Renal cortex interstitium (tissue), 15 donors: ENCODE results near the gene CALB2. TPM values are rescaled to one million over a fixed set of nuclear protein-coding genes. Genes with fewer than 3 reads are reported as not detected.
"Not testable (repeated sequence)": the region's sequence is repeated elsewhere in the genome, so short reads cannot be mapped to it uniquely, and the experiment has no call there.

Source experiments
- DNase-seq, 11 donors: peaks; one replicate each; pipeline ENCODE4 v3.0.0-alpha.2; 2013; ENCODE audit warnings: low read depth in 9 of 11, low spot score in 4 of 11; ENCODE audit errors: extremely low read depth in 1 of 11
- long read RNA-seq, 16 experiments: transcript quantifications; one replicate each; lab custom pipeline, GENCODE V29; 2026
- polyA plus RNA-seq, 3 donors: library from polyadenylated mRNA; unstranded; fragments of 120-200 nt; gene quantifications; one replicate each; pipeline ENCODE4 v1.2.1, GENCODE V29; 2013; ENCODE audit not compliant: insufficient read length in 3 of 3

CALB2 gene, protein sequence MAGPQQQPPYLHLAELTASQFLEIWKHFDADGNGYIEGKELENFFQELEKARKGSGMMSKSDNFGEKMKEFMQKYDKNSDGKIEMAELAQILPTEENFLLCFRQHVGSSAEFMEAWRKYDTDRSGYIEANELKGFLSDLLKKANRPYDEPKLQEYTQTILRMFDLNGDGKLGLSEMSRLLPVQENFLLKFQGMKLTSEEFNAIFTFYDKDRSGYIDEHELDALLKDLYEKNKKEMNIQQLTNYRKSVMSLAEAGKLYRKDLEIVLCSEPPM
- under 1 TPM; 0.42 to 0.74 (median 0.68) TPM for polyA plus RNA-seq
- long read RNA-seq, donor 1, partial matches to known transcripts = 0 of 1 reads
- long read RNA-seq, donor 1, other reads (novel, unspliced or antisense) = 0 of 1 reads
- long read RNA-seq, donor 2 = 0 reads
- long read RNA-seq, donor 3, partial matches to known transcripts = 0 of 2 reads
- long read RNA-seq, donor 3, other reads (novel, unspliced or antisense) = 0 of 2 reads
- long read RNA-seq, donor 4 = 0 reads
- long read RNA-seq, donor 5 = 0 reads
- long read RNA-seq, donor 6 = 0 reads
- long read RNA-seq, donor 7, partial matches to known transcripts = 0 of 2 reads
- long read RNA-seq, donor 7, other reads (novel, unspliced or antisense) = 0 of 2 reads
- long read RNA-seq, donor 8 = 0 reads
- long read RNA-seq, donor 9, partial matches to known transcripts = 0 of 1 reads
- long read RNA-seq, donor 9, other reads (novel, unspliced or antisense) = 0 of 1 reads
- long read RNA-seq, donor 10 = 0 reads
- long read RNA-seq, donor 11 = 0 reads
- long read RNA-seq, donor 12 = 0 reads
- long read RNA-seq, donor 13 = 0 reads
- long read RNA-seq, donor 14 = 0 reads
- long read RNA-seq, donor 15 = 0 reads
- long read RNA-seq, donor 16 = 0 reads

DNA sequence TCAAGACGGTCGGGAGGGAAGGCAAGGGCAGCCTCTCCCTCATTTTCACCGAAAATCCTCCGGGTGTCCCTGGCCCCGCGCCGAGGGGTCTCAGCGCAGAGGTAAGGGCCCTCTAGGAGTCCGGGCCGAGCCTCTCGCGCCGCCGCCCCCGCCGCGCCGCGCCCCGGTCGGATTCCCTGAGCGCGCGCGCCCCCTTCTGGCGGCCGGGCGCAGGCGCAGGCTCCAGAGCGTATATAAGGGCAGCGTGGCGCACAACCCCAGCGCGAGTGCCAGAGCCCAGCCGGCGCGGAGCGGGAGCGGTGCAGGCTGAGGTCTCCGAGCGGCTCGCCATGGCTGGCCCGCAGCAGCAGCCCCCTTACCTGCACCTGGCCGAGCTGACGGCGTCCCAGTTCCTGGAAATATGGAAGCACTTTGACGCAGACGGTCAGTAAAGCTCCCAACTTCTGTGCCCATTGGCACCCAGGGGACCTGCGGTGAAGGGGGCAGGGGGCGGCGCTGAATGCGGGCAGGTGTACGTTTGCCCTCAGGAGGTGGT lies at the start of gene CALB2:
Gene CALB2, plus strand, starts transcription at position 260 of the 535 bp plus-strand sequence. Its CDS starts 70 bp downstream, at position 330.
- DNase-seq = peak; percentile 9 to 66 (median 40)

DNA sequence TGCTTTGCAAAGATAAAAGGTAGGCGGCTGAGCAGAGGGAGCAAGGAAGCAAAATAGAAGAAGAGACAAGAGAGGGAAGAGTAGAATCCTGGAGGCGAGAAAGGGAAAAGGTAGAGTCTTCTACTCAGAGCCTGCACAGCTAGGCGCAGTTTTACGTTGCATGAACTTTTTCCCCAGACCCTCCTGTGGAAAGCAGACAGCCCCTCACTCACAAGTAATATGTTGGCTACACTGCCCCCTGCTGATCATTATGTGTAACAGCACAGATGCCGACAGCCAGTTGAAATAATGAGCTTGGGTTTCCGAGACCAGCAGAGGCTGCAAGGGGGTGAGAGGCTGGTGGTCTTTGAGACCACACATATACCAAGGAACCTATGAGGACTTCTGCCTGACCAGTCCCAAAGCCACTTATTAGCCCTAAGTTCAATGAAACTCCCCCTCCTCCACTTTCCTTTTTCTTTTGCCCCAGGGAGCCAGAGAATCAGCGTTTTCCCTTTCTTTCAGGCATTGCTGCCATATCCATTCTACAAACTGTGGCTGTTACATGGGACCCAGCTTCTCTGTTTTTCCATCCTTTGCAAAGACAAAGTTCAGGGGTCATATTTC lies 46.9 kb upstream of the CALB2 start:
- peak in 7 of 11 donors; percentile 15 to 49 (median 32) for DNase-seq

DNA sequence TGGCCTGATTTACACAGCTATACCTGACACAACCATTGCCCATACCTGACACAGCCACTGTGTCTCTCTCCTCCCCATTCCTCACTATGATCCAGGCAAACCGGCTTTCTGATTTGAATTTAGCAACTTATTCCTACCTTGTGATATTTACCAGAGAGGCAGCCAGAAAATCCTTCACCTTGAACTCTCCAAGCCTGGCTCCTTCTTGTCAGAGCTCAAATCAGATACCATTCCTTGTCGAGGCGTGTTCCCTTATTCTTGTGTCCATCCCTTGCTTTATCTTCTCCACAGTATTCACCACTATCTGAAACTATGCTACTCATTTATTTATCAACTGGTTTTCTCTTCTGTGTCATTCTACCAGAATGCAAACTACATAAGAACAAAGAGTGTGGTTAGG lies 44.9 kb upstream of the CALB2 start:
- not testable (repeated sequence) for DNase-seq

DNA sequence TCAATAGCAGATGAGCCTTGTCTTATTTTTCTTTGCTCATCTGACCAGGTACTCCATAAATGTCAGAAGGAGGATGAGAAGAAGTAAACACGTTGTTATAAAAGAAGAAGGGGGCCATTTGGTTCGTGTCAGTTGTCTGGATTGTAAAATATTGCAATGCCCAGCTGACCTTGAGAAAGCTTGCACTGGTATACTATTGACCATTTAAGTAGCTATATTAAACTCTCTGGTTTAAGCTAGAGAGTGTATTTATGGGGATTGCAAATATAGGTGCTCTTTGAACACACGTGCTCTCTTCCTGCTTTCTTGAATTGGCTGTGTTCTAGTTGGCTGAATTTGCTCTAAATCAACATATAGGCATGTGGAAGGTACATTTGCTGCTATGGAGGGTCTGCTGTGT lies 43.3 kb upstream of the CALB2 start:
- no peak for DNase-seq

DNA sequence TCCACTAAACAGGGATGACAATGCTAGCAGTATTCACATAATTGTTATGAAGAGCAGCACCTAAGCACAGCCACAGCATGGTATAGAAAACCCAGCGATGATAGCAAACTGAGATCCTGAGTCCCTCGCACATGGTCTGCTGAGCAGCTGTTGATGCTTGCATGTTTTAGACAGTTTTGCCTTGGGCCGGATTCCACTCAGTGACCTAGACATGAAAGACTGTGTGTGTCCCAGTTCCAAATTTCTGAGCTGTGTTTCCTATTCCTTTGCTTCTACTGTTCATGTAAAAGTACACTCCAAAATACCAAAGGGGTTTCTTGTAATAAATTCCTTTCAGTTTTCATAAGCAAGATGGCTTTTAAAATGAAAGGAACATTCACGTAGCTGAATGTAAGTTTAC lies 38.5 kb upstream of the CALB2 start:
- no peak for DNase-seq

DNA sequence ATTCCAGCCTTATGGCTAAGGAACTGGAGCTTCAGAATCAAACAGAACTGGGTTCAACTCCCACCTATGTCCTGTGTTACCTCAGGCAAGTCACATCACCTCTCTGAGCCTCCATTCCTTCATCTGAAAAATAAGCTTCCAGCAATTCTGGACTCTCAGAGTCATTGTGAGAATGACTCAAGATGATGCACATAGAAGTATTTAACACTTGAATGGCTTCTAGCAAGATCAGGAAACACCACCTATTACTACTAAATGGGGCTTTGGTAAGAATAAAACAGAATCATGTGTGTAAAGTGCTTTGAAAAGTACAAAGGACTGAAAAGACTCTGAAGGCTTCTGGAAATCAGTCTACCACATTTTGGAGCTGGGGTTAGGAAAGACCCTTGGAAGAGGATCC lies 30.8 kb upstream of the CALB2 start:
- no peak for DNase-seq

DNA sequence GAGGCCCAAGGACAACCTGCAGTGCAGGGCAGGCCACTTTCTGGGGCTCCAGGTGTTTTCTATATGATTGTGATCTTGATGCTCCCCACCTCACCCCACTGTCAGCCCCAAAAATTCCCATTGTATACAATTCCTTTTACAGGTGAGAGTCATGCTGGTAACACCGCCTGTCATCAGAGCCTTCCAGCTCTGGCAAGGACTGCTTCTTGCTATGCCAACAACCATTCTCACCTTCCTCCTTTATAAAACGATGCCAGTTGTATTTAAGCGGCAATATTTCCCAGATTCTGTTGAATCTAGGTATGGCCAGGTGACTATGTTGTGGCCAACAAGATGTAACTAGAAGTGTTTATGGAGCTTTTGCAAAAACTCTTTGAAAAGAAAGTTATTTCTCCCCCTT lies 30.4 kb upstream of the CALB2 start:
- no peak for DNase-seq

DNA sequence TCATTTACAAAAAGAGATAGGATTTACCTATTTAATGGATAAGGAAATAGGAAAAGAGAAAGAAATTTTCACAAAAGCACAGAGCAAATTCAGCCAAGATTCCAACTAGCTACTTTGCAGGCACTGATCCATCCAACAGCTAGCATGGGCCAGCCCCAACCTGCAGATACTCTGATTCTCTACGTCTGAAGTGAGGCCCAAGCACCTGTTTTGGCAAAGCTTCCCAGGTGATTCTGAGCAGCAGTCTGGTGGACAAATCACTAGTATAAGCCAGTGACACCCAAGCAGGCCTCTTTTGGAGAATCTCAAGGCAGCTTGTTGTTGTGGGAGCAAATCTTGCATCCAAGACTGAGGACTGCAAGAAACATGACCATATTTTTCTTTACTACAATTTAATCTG lies 20.9 kb upstream of the CALB2 start:
- DNase-seq = no peak

DNA sequence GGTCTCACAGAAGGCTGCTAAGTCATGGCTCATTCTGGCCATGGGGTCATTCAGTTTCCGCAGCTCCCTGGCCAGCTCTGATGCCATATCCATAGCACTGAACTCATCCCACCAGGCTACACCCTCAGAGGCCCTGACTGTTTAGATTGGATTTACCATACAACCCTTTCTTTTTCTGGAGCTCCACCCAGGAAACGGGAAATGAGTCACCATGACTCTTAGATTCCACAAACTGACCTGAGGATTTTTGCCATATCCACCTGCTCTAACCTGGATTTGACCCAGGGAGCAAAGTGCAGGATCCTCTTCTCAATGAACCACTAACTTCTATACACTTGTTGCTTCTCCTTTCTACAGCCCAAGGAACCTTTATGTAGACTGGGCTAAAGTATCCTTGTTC lies 20.3 kb upstream of the CALB2 start:
- no peak for DNase-seq

DNA sequence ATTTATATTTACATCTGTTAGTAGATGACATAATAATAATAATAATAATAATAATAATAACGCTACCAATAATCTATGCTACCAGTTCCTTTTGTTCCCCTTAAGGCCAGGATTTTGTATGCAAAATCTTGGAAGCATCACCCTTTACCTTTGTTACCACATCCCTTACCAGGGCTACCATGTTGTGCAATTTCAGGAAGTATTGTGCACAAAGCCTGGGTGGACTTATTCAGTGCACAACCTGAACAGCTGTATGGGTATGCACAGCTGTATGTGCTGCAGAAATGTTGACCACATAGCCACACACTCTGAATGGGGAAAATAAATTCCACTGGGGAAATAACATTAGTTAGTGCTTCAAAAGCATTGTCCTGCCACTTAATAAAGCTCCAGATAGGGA lies 19.9 kb upstream of the CALB2 start:
- DNase-seq = no peak

DNA sequence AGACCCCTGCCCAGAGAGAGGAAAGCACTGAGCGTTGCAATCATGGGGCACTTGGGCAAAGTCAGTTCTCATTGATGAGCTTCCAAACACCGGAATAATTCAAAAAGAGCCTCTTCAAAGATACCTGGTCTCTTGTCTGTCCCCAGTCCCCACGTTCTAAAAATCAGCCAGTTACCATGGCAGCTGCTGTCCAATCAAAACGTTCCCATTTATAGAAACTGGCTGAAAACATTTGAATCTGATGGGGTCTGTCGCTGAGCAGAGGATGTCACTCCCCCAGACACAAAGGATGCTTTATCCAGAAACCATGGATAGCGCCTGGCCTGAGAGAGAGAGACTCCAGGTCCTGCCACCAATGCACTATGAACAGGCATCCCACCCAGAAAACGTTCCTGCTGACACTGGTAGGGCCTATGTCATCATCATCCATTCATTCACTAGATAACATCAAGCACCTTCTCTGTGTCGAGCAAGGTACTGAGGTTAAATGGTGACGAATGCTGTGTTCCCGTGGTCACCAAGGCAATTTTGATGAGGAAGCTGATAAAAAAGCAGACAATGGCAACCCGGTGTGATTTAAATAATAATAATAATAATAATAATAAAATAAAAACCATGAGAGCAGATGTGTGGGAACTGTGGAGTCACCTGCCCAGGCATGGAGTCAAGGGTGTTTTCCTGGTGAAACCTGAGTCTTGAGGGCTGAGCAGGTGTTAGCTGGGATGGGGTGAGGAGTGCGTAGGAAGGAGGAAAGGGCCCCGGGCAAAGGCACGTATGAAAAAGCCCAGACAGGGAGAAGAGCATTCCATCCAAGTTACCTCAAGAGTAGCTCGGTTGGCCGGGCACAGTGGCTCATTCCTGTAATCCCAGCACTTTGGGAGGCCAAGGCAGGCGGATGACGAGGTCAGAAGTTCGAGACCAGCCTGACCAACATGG lies 19.0 kb upstream of the CALB2 start:
- no peak for DNase-seq

DNA sequence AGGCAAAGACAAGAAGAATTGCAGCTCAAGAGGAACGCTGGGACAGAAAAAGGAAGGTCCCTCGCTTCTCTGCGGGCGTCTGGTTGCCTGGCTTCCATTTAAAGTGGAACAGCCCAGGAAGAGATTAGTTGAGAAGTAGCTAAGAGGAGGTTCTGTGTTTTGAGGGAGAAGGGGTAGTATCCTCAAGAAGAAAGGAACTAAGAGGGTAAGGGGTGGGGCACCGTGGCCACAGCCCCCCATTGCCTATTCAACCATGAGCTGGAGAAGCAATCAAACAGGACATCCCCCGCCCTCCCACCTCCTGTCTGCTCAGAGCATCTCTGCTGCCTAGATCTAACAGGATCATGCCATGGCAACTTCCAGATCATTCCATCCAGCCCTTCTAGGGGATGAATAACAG lies 18.1 kb upstream of the CALB2 start:
- no peak for DNase-seq

DNA sequence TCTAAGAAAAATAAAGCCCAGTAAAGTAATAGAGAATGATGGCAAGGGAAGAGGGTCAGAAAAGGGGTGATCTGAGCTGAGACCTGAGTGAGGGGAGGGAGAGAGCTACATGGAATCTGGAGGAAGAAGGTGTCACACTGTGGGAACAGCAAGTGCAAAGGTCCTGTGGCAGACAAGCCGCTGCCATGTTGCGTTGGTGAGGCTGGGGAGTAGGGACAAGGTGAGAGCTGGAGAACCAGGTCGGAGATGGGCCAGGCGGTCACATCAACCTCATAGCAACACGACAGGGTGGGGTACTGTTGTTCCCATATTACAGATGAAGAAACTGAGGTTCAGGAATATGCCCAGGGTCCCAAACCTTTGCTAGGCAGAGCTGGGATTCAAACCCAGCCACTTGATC lies 16.6 kb upstream of the CALB2 start:
- DNase-seq = no peak

DNA sequence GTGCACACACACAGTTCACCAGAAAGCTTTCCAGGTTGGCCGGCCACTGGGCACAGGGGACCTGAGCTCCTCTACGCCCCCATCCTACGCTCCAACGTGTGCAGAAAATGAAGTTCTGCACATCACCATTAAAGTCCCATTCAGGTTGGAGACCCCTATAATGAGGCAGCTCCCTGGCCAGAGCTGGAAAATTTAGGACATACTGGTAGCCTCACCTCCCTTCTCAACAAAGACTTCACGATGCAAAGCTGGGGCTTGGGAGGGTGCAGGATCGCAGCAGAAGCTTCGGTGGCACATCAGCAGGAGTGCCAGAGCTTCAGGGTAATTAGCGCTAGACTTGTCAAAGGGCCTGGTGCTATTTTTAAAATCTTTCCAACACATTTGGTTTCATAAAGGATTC lies 15.4 kb upstream of the CALB2 start:
- DNase-seq = no peak

DNA sequence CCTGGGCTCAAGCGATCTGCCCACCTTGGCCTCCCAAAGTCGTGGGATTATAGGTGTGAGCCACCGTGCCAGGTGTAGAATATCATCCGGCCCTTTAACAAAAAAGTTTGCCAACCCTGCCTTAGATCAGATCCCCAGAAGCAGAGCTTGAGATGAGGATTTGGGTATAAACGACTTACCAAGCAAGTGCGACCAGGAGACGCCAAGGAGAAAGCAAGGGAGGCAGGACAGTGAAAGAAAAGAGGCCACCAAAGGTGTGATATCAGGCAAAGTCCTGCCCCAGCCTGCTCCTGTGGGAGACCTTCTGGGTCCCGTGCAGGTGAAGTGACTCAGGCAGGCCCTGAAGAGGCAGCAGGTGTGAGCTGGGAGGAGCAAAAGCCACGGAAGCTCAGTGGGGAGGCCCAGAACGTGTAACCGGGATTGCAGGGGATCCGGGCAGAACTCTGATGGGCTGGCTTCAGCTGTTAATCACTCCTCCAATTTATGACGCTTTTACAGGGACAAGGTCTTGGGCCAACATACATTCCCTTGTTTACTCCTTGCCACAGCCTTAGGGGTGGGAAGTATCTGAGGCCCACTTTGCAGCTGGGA lies 14.1 kb upstream of the CALB2 start:
- DNase-seq = no peak

DNA sequence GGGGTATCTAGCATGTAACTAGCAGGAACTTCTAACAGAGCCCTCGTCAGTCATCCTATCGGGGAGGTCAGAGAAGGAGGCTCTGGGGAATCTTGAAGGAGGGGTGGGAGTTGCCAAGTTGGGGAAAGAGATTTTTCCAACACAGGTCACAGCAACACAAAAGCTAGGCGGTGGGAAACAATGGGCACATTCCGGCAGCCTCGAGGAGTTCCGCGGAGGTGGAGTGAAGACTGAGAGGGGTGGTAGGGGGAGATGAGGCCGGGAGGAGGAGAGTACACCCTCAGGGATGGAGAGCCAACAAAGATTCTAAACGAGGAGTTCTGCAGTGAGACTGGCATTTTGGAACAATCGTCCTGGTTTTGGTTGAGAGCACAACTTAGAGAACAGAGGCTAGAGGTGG lies 13.5 kb upstream of the CALB2 start:
- DNase-seq = no peak

DNA sequence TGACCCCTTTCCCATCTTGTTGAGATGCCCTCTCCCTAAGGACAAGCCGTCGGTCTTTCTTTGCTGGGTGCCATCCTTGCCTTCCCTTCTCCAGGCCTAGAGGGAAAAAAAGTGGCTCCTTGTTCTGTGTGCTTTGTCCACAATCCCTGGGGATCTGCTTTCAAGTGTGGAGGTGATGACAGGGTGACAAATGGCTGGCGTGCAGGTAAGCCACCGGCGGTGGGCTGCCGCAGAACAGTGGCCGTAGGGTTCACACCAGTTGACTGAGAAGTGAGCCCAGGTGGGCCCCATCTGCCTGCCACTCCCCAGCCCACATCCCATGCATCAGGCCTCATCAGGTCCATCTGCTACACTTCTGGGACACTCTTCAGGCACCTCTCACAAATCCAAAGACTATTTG lies 11.4 kb upstream of the CALB2 start:
- DNase-seq = no peak
